Psoas muscle (tissue), 8 donors: ENCODE results near the gene ZNF814. TPM values are rescaled to one million over a fixed set of nuclear protein-coding genes. Genes with fewer than 3 reads are reported as not detected.
"Not testable (repeated sequence)": the region's sequence is repeated elsewhere in the genome, so short reads cannot be mapped to it uniquely, and the experiment has no call there.

ENCODE experiments used
- ATAC-seq, 4 donors: fragments of 200-7000 bp; cut with Tn5 transposase; one replicate each; pipeline ENCODE4 v1.9.1; 2020; ENCODE audit warnings: moderate library complexity in 3 of 4, mild to moderate bottlenecking in 2 of 4
- DNase-seq, 2 donors: peaks; one replicate each; pipeline ENCODE4 v3.0.0-alpha.2; 2020
- H3K27ac ChIP-seq: fragments of 200-600 bp; one replicate; pipeline ENCODE4 v1.8.0; 2022
- H3K27me3 ChIP-seq, 3 donors: fragments of 200-600 bp in 1 of 3; one replicate each; pipeline versions ENCODE4 v1.6.1 to v1.8.0; 2013 to 2022; ENCODE audit warnings: low read length in 2 of 3, mild to moderate bottlenecking in 2 of 3, moderate library complexity in 1 of 3; ENCODE audit not compliant: insufficient read depth in 3 of 3
- H3K36me3 ChIP-seq, 2 donors: fragments of 200-600 bp in 1 of 2; one replicate each; pipeline versions ENCODE4 v1.6.1 to v1.8.0; 2013 to 2022; ENCODE audit warnings: low read depth in 1 of 2, mild to moderate bottlenecking in 1 of 2, moderate library complexity in 1 of 2; ENCODE audit not compliant: insufficient read depth in 1 of 2
- H3K4me1 ChIP-seq: fragments of 200-600 bp; one replicate; pipeline ENCODE4 v1.8.0; 2022
- H3K4me3 ChIP-seq: fragments of 200-600 bp; one replicate; pipeline ENCODE4 v1.8.0; 2022; ENCODE audit warnings: mild to moderate bottlenecking
- H3K9me3 ChIP-seq: fragments of 200-600 bp; one replicate; pipeline ENCODE4 v1.8.0; 2022
- CTCF ChIP-seq: fragments of 200-600 bp; IDR thresholded peaks from one replicate; pipeline ENCODE4 v1.8.0; 2022; ENCODE audit warnings: antibody characterized with exemption
- WGBS, 3 donors: extraction: QIAGEN DNeasy Blood & Tissue Kit; methylation state at CpG; one replicate each; pipeline versions ENCODE4 v1.1.6 to v1.1.7; 2013; 5-methylcytosine and 5-hydroxymethylcytosine counted together
- intact Hi-C, 2 donors: fragments of 100-400 bp; cut with DNase I; formaldehyde crosslinking; loops; one replicate each; pipeline versions ENCODE4 v1.11.0 to v1.14.2; 2022
- polyA plus RNA-seq, 3 donors: library from polyadenylated mRNA; stranded (reverse); fragments of 200-250 nt; gene quantifications; one replicate each; pipeline ENCODE4 v1.2.3, GENCODE V29; 2013
- total RNA-seq, 4 donors: library from RNA; stranded (reverse); fragmentation: NEBNext Ultra II Directional in 2 of 4; extraction: Animal tissue kit (Norgen Biotek cat#: 25700) in 2 of 4; gene quantifications; one replicate each; pipeline versions ENCODE4 v1.2.1 to v1.2.4, GENCODE V29; 2021 to 2023
- donor health status: healthy with polysubstance abuse.
- donor health status: DM: no; HTN: no; CAD: no; lungs with moderate emphysema.
- donor health status: Bipolar disorder and iron deficiency.
- donor health status: healthy.
- donor health status: DM: yes; HTN: yes; CAD: no.
- donor health status: DM: no; HTN: no; CAD: no.
- donor health status: DM: no; HTN: no; CAD: no.
- donor health status: DM: yes; HTN: yes; CAD: no.

ZNF814 gene
- total and polyA plus RNA-seq, 7 donors: 5.3 to 12.1 (median 8.6) TPM

GRCh38 chr19:57815247-57816075 lies 73.4 kb downstream of the ZNF814 start:
- intact Hi-C loops: no loop called here
- no peaks in the 10 kb centered on the region for H3K9me3 ChIP-seq
- peaks cover 0 to 19% of the 10 kb centered on the region in 2 donors for H3K36me3 ChIP-seq
- peak overlapping the region; percentile 92 for H3K4me3 ChIP-seq
- ATAC-seq (no peak), DNase-seq (no peak)
- peaks cover 21% of the 10 kb centered on the region for H3K4me1 ChIP-seq
- no peaks in the 10 kb centered on the region for H3K27me3 ChIP-seq
- H3K27ac ChIP-seq: peak overlapping the region; percentile 82
- TF ChIP-seq CTCF: no peak
- 89 to 91% (median 90%) methylated on average over 17 of the region's 17 CpGs for WGBS, 3 donors

GRCh38 chr19:57814505-57815246 lies 74.2 kb downstream of the ZNF814 start, which contains the start of gene ZNF552:
Gene ZNF552, minus strand, starts transcription at chr19:57814913. Its CDS starts 170 bp downstream, at chr19:57814743.
- peak; percentile 80 to 90 for DNase-seq
- no peak for TF ChIP-seq CTCF
- peak; percentile 88 to 91 (median 89) for ATAC-seq
- H3K36me3 ChIP-seq: peaks cover 0 to 27% of the 10 kb centered on the region in 2 donors
- no peaks in the 10 kb centered on the region for H3K27me3 ChIP-seq
- intact Hi-C loops: no loop called here
- H3K27ac ChIP-seq: peak within 1 kb of the TSS; percentile 82
- H3K4me1 ChIP-seq: peaks cover 19% of the 10 kb centered on the region
- peak within 1 kb of the TSS; percentile 92 for H3K4me3 ChIP-seq
- no peaks in the 10 kb centered on the region for H3K9me3 ChIP-seq
- 0% methylated on average over 50 of the region's 50 CpGs for WGBS, 3 donors

GRCh38 chr19:57813919-57814504 lies 74.8 kb downstream of the ZNF814 start:
- peak overlapping the region; percentile 92 for H3K4me3 ChIP-seq
- TF ChIP-seq CTCF: no peak
- H3K4me1 ChIP-seq: peaks cover 19% of the 10 kb centered on the region
- no peak for DNase-seq
- H3K27me3 ChIP-seq: no peaks in the 10 kb centered on the region
- intact Hi-C loops: no loop called here
- H3K9me3 ChIP-seq: no peaks in the 10 kb centered on the region
- peaks cover 0 to 33% of the 10 kb centered on the region in 2 donors for H3K36me3 ChIP-seq
- H3K27ac ChIP-seq: peak overlapping the region; percentile 82
- peak; percentile 17 to 42 (median 20) for ATAC-seq
- WGBS, 3 donors: 15 to 20% (median 18%) methylated on average over 11 to 13 of the region's 13 CpGs

GRCh38 chr19:57812975-57813820 lies 75.6 kb downstream of the ZNF814 start:
- Histone ChIP-seq H3K4me3 (peak overlapping the region; percentile 92), H3K27ac (peak overlapping the region; percentile 82), H3K36me3 (peaks cover 3 to 39% of the 10 kb centered on the region in 2 donors), H3K4me1 (peaks cover 19% of the 10 kb centered on the region)
- H3K27me3 ChIP-seq, intact Hi-C loops, DNase-seq, H3K9me3 ChIP-seq: not testable (repeated sequence)
- 80 to 87% (median 81%) methylated on average over 11 to 13 of the region's 13 CpGs for WGBS, 3 donors
- ATAC-seq: peak in 2 of 4 donors; percentile 30 to 39
